Liver (tissue), 9 donors: Measurements from ENCODE around the gene BSDC1. TPM values are rescaled to one million over a fixed set of nuclear protein-coding genes. Genes with fewer than 3 reads are reported as not detected.
A peak's percentile ranks its signal among the peaks of the same experiment; 100 is the strongest.

Experiments used
- DNase-seq: peaks from one replicate; pipeline ENCODE4 v3.0.0-alpha.2; 2017; ENCODE audit warnings: low spot score
- H3K27ac ChIP-seq, 2 donors: one replicate each; pipeline ENCODE4 v1.7.0; 2013; ENCODE audit warnings: inconsistent platforms in 2 of 2, low read length in 2 of 2, control low read depth in 1 of 2, low read depth in 1 of 2, mild to moderate bottlenecking in 1 of 2
- H3K27me3 ChIP-seq, 4 donors: one replicate each; pipeline versions ENCODE4 v1.6.1 to v1.7.0; 2013; ENCODE audit warnings: low read length in 3 of 4, inconsistent platforms in 1 of 4, mild to moderate bottlenecking in 1 of 4, moderate library complexity in 1 of 4; ENCODE audit not compliant: control insufficient read depth in 4 of 4, insufficient read depth in 4 of 4
- H3K36me3 ChIP-seq, 4 donors: one replicate each; pipeline versions ENCODE4 v1.6.1 to v1.7.0; 2013; ENCODE audit warnings: low read length in 3 of 4, mild to moderate bottlenecking in 3 of 4, low read depth in 1 of 4, moderate library complexity in 1 of 4; ENCODE audit not compliant: control insufficient read depth in 4 of 4, insufficient read depth in 3 of 4
- H3K4me1 ChIP-seq, 4 donors: one replicate each; pipeline versions ENCODE4 v1.6.1 to v1.7.0; 2013; ENCODE audit warnings: low read length in 3 of 4, mild to moderate bottlenecking in 3 of 4, moderate library complexity in 1 of 4; ENCODE audit not compliant: control insufficient read depth in 4 of 4, insufficient read depth in 4 of 4
- H3K4me3 ChIP-seq, 3 donors: one replicate each; pipeline versions ENCODE4 v1.6.1 to v1.7.0; 2013; ENCODE audit warnings: low read length in 3 of 3, control low read depth in 1 of 3, low read depth in 1 of 3, mild to moderate bottlenecking in 1 of 3
- H3K9ac ChIP-seq, 2 donors: one replicate each; pipeline ENCODE4 v1.7.0; 2013; ENCODE audit warnings: low read length in 2 of 2, mild to moderate bottlenecking in 2 of 2, moderate library complexity in 2 of 2, control low read depth in 1 of 2, low read depth in 1 of 2
- H3K9me3 ChIP-seq, 4 donors: one replicate each; pipeline versions ENCODE4 v1.6.1 to v1.7.0; 2013; ENCODE audit warnings: low read length in 3 of 4; ENCODE audit not compliant: control insufficient read depth in 4 of 4
- CTCF ChIP-seq: fragments of 150-350 bp; IDR thresholded peaks from 2 replicates; pipeline ENCODE4 v1.5.1; 2017; ENCODE audit warnings: improper control_type of control experiment, low read depth, low read length; ENCODE audit not compliant: missing input control
- EGR1 ChIP-seq, 2 donors: IDR thresholded peaks; 2 replicates each; pipeline ENCODE4 v1.6.1; 2016 to 2018; ENCODE audit warnings: antibody characterized with exemption in 2 of 2, low read depth in 2 of 2
- FOXA1 ChIP-seq: IDR thresholded peaks from 2 replicates; pipeline ENCODE4 v1.6.1; 2016; ENCODE audit warnings: antibody characterized with exemption
- FOXA2 ChIP-seq: IDR thresholded peaks from 2 replicates; pipeline ENCODE4 v1.6.1; 2016; ENCODE audit warnings: antibody characterized with exemption
- GABPA ChIP-seq, 2 donors: IDR thresholded peaks in 1 of 2; conservative IDR thresholded peaks in 1 of 2; 2 replicates each; pipeline ENCODE4 v1.6.1; 2016; ENCODE audit warnings: antibody characterized with exemption in 2 of 2, mild to moderate bottlenecking in 1 of 2, moderate library complexity in 1 of 2
- HNF4A ChIP-seq, 2 donors: conservative IDR thresholded peaks; 2 replicates each; pipeline ENCODE4 v1.6.1; 2016; ENCODE audit warnings: antibody characterized with exemption in 2 of 2, mild to moderate bottlenecking in 2 of 2
- HNF4G ChIP-seq: IDR thresholded peaks from 2 replicates; pipeline ENCODE4 v1.6.1; 2016; ENCODE audit warnings: antibody characterized with exemption
- NR2F2 ChIP-seq: IDR thresholded peaks from 2 replicates; pipeline ENCODE4 v1.6.1; 2016; ENCODE audit warnings: antibody characterized with exemption
- RAD21 ChIP-seq, 2 donors: IDR thresholded peaks; 2 replicates each; pipeline ENCODE4 v1.6.1; 2016; ENCODE audit warnings: antibody characterized with exemption in 2 of 2, mild to moderate bottlenecking in 2 of 2
- RXRA ChIP-seq, 2 donors: IDR thresholded peaks; 2 replicates each; pipeline ENCODE4 v1.6.1; 2017 to 2018; ENCODE audit warnings: antibody characterized with exemption in 2 of 2, mild to moderate bottlenecking in 1 of 2
- SP1 ChIP-seq: IDR thresholded peaks from 2 replicates; pipeline ENCODE4 v1.6.1; 2018; ENCODE audit warnings: antibody characterized with exemption, mild to moderate bottlenecking
- TAF1 ChIP-seq: conservative IDR thresholded peaks from 2 replicates; pipeline ENCODE4 v1.6.1; 2016; ENCODE audit warnings: antibody characterized with exemption, mild to moderate bottlenecking
- YY1 ChIP-seq: IDR thresholded peaks from 2 replicates; pipeline ENCODE4 v1.6.1; 2016; ENCODE audit warnings: antibody characterized with exemption, mild to moderate bottlenecking
- ZBTB33 ChIP-seq: IDR thresholded peaks from 2 replicates; pipeline ENCODE4 v1.6.1; 2016; ENCODE audit warnings: antibody characterized with exemption
- WGBS: extraction: QIAGEN DNeasy Blood & Tissue Kit; methylation state at CpG from one replicate; pipeline ENCODE4 v1.1.7; 2013; 5-methylcytosine and 5-hydroxymethylcytosine counted together
- polyA plus RNA-seq, 2 donors: library from polyadenylated mRNA; stranded (reverse) in 1 of 2; unstranded in 1 of 2; fragments of 200-250 nt in 1 of 2; fragments of >200 nt in 1 of 2; fragmentation: Nextera tagmentation in 1 of 2; extraction: Ambion mirVana in 1 of 2; gene quantifications; one replicate each; pipeline versions ENCODE4 v1.2.1 to v1.2.3, GENCODE V29; 2013 to 2015
- total RNA-seq, 2 donors: library from RNA; depleted of rRNA; stranded (reverse); fragments of >200 nt; gene quantifications; one replicate each; pipeline ENCODE4 v1.2.3, GENCODE V29; 2014
- TF ChIP-seq, protein P1 (sequence below): IDR thresholded peaks from 2 replicates; pipeline ENCODE4 v1.6.1; 2016; ENCODE audit warnings: antibody characterized with exemption, mild to moderate bottlenecking
- donor health status: healthy.
- donor health status: healthy.
- donor health status: healthy.
- donor health status: healthy.
- donor health status: healthy.

The BSDC1 gene
- total and polyA plus RNA-seq, 4 donors, result 40.0 to 65.9 (median 52.0) TPM

- TF ChIP-seq FOXA2 (no peak), HNF4A (conservative IDR thresholded peaks at IDR 0.05) (no peak), RAD21 (IDR thresholded peaks at IDR 0.05) (no peak), YY1 (no peak), NR2F2 (no peak), ZBTB33 (no peak), FOXA1 (no peak), EGR1 (IDR thresholded peaks at IDR 0.05; ENCODE audit: low read depth in 2 of 2) (no peak), GABPA (IDR thresholded peaks at IDR 0.05 in 1 of 2, conservative IDR thresholded peaks at IDR 0.05 in 1 of 2) (no peak), HNF4G (no peak), RXRA (IDR thresholded peaks at IDR 0.05) (no peak), SP1 (no peak), CTCF (no peak)
- TF ChIP-seq, protein P1, sequence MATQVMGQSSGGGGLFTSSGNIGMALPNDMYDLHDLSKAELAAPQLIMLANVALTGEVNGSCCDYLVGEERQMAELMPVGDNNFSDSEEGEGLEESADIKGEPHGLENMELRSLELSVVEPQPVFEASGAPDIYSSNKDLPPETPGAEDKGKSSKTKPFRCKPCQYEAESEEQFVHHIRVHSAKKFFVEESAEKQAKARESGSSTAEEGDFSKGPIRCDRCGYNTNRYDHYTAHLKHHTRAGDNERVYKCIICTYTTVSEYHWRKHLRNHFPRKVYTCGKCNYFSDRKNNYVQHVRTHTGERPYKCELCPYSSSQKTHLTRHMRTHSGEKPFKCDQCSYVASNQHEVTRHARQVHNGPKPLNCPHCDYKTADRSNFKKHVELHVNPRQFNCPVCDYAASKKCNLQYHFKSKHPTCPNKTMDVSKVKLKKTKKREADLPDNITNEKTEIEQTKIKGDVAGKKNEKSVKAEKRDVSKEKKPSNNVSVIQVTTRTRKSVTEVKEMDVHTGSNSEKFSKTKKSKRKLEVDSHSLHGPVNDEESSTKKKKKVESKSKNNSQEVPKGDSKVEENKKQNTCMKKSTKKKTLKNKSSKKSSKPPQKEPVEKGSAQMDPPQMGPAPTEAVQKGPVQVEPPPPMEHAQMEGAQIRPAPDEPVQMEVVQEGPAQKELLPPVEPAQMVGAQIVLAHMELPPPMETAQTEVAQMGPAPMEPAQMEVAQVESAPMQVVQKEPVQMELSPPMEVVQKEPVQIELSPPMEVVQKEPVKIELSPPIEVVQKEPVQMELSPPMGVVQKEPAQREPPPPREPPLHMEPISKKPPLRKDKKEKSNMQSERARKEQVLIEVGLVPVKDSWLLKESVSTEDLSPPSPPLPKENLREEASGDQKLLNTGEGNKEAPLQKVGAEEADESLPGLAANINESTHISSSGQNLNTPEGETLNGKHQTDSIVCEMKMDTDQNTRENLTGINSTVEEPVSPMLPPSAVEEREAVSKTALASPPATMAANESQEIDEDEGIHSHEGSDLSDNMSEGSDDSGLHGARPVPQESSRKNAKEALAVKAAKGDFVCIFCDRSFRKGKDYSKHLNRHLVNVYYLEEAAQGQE, result no peak
- no peaks in the 10 kb centered on the region for H3K9me3 ChIP-seq
- H3K27me3 ChIP-seq, result no peaks in the 10 kb centered on the region
- peaks cover 7 to 83% (median 66%) of the 10 kb centered on the region in 4 donors for H3K36me3 ChIP-seq
- WGBS, result 64% methylated on average over 1 of the region's 1 CpG
- DNase-seq, result no peak
- H3K4me3 ChIP-seq, result no peak overlapping the region
- no peaks in the 10 kb centered on the region for H3K4me1 ChIP-seq
- no peak overlapping the region for H3K9ac ChIP-seq
- no peak overlapping the region for H3K27ac ChIP-seq
Observed at GRCh38 chr1:32373996-32374592, 20.1 kb downstream of the BSDC1 start.

DNA sequence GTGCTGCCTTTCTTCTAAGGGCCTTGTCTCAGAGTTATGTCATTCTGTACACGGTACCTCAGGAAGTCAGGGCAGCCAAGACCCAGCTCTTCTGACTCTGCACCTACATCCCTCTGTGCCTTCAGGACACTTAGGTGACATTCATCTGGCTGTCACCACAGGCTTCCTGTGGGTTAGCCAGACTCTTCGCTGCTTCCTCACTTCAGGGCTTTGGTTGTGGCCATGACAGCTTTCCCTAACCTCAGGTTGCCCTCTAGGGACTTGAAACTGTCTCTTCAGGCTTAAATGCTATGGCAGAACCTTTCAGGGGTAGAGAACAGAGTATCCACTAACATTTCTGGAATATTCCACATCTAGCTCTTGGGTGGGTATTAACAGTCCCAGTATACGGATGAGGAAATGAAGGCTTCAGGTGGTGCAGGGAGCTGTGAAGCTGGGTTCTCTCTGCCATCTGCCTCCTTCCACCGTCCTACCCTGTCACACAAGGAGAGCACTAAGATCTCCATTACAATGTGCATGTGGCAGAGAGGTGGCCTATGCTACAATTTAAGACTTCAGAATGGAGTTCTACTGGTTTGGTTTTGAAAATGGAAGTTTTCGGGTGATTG, 22.0 kb downstream of the BSDC1 start:
- H3K9ac ChIP-seq, result no peak overlapping the region
- no peak overlapping the region for H3K4me3 ChIP-seq
- WGBS, result 86% methylated on average over 5 of the region's 5 CpGs
- H3K36me3 ChIP-seq, result peaks cover 13 to 82% (median 62%) of the 10 kb centered on the region in 4 donors
- TF ChIP-seq CTCF (peak; percentile 9), RAD21 (IDR thresholded peaks at IDR 0.05) (peak; percentile 50 to 67), TAF1 (no peak), ZBTB33 (no peak)
- H3K4me1 ChIP-seq, result no peaks in the 10 kb centered on the region
- no peaks in the 10 kb centered on the region for H3K27me3 ChIP-seq
- no peak for DNase-seq
- no peak overlapping the region for H3K27ac ChIP-seq
- no peaks in the 10 kb centered on the region for H3K9me3 ChIP-seq
